CD4-positive, alpha-beta T cell (primary cell): ENCODE measurements around the gene C3orf49. TPM values are rescaled to one million over a fixed set of nuclear protein-coding genes. Genes with fewer than 3 reads are reported as not detected.

Experiments
- ATAC-seq: fragments of 200-7000 bp; cut with Tn5 transposase; one replicate; pipeline ENCODE4 v1.10.0; 2022; ENCODE audit warnings: mild to moderate bottlenecking; ENCODE audit not compliant: poor library complexity
- CTCF ChIA-PET: fragments of 350-600 bp; sonication (Branson Sonifier 250); formaldehyde crosslinking; loops from one replicate; lab custom pipeline; 2021; ENCODE audit warnings: antibody characterized with exemption, inconsistent platforms; lab: Charles Lee
- POLR2A ChIA-PET: fragments of 350-600 bp; sonication (Branson Sonifier 250); formaldehyde crosslinking; loops from one replicate; lab custom pipeline; 2021; ENCODE audit warnings: antibody characterized with exemption, inconsistent platforms; lab: Charles Lee
- DNase-seq, 14 experiments: peaks; one replicate each; pipeline ENCODE4 v3.0.0-alpha.2; 2013 to 2020; ENCODE audit warnings: mixed read lengths in 2 of 14
- H3K27ac ChIP-seq, 2 donors: one replicate each; pipeline versions ENCODE4 v1.5.1 to v1.7.0; 2013; ENCODE audit warnings: low read length in 2 of 2, low read depth in 1 of 2, mild to moderate bottlenecking in 1 of 2
- H3K27me3 ChIP-seq, 2 experiments: 1 replicate in 1 of 2; 2 replicates in 1 of 2; pipeline versions ENCODE4 v1.6.1 to v1.7.0; 2013; ENCODE audit warnings: low read length in 2 of 2, control low read depth in 1 of 2, mild to moderate bottlenecking in 1 of 2, moderate library complexity in 1 of 2; ENCODE audit not compliant: insufficient read depth in 2 of 2, control insufficient read depth in 1 of 2
- H3K36me3 ChIP-seq: one replicate; pipeline ENCODE4 v1.6.1; 2013; ENCODE audit warnings: low read length, control low read depth; ENCODE audit not compliant: insufficient read depth
- H3K4me1 ChIP-seq: one replicate; pipeline ENCODE4 v1.6.1; 2013; ENCODE audit warnings: low read length, control low read depth; ENCODE audit not compliant: insufficient read depth
- H3K4me3 ChIP-seq: one replicate; pipeline ENCODE4 v1.5.1; 2013; ENCODE audit warnings: mild to moderate bottlenecking, low read length, moderate library complexity
- H3K9me3 ChIP-seq, 2 experiments: 1 replicate in 1 of 2; 2 replicates in 1 of 2; pipeline versions ENCODE4 v1.6.1 to v1.7.0; 2013; ENCODE audit warnings: low read length in 2 of 2, mild to moderate bottlenecking in 2 of 2, control low read depth in 1 of 2, moderate library complexity in 1 of 2; ENCODE audit not compliant: control insufficient read depth in 1 of 2, insufficient read depth in 1 of 2
- H3K27ac Mint-ChIP-seq: one replicate; pipeline ENCODE4 v1.8.0; 2020; ENCODE audit warnings: mixed read lengths
- H3K27me3 Mint-ChIP-seq: one replicate; pipeline ENCODE4 v1.8.0; 2021; ENCODE audit warnings: mixed read lengths
- H3K36me3 Mint-ChIP-seq: one replicate; pipeline ENCODE4 v1.8.0; 2021; ENCODE audit warnings: low read depth, mixed read lengths
- H3K4me1 Mint-ChIP-seq: one replicate; pipeline ENCODE4 v1.8.0; 2021; ENCODE audit warnings: low read depth, mixed read lengths
- H3K4me3 Mint-ChIP-seq: one replicate; pipeline ENCODE4 v1.8.0; 2020; ENCODE audit warnings: mild to moderate bottlenecking, mixed read lengths
- H3K9me3 Mint-ChIP-seq: one replicate; pipeline ENCODE4 v1.8.0; 2020; ENCODE audit warnings: mixed read lengths
- CTCF ChIP-seq: fragments of 200-600 bp; IDR thresholded peaks from one replicate; pipeline ENCODE4 v1.8.0; 2022; ENCODE audit warnings: antibody characterized with exemption, mild to moderate bottlenecking
- intact Hi-C, 2 experiments: fragments of 100-400 bp; cut with DNase I in 1 of 2; cut with micrococcal nuclease in 1 of 2; formaldehyde crosslinking; loops; one replicate each; pipeline versions ENCODE4 v1.15.1 to v1.9.0; 2023 to 2025; cut with DNase I, micrococcal nuclease
- total RNA-seq, 174 experiments: library from RNA in 2 of 174; stranded (reverse) in 2 of 174; gene quantifications; one replicate each; pipeline ENCODE4 v1.2.3 and lab custom pipeline; 2021 to 2026

The C3orf49 gene
- total RNA-seq, 2 experiments from 2014 or later, result not detected

GRCh38 chr3:63860776-63861175 lies 41.7 kb downstream of the C3orf49 start:
- Mint-ChIP-seq H3K27me3 (no peaks in the 10 kb centered on the region), H3K4me1 (peaks cover 83% of the 10 kb centered on the region), H3K27ac (peak overlapping the region; percentile 54), H3K36me3 (peaks cover 17% of the 10 kb centered on the region), H3K4me3 (peak overlapping the region; percentile 43), H3K9me3 (no peaks in the 10 kb centered on the region)
- POLR2A ChIA-PET, result no interaction called here
- no peak overlapping the region for H3K27ac ChIP-seq
- H3K4me1 ChIP-seq, result peaks cover 34% of the 10 kb centered on the region
- intact Hi-C loops, result loop anchor here (5.0 kb wide), 2 partner anchors 107 to 162 kb away; partner anchors contain the start of gene PSMD6 (in 1 of the 2)
- no peak for TF ChIP-seq CTCF
- no peaks in the 10 kb centered on the region for H3K27me3 ChIP-seq
- no peak for ATAC-seq
- CTCF ChIA-PET, result no interaction called here
- no peaks in the 10 kb centered on the region for H3K9me3 ChIP-seq
- H3K36me3 ChIP-seq, result no peaks in the 10 kb centered on the region
- no peak overlapping the region for H3K4me3 ChIP-seq
- DNase-seq, result no peak

- Mint-ChIP-seq H3K27ac (peak overlapping the region; percentile 54), H3K4me3 (peak overlapping the region; percentile 64), H3K27me3 (no peaks in the 10 kb centered on the region), H3K4me1 (peaks cover 79% of the 10 kb centered on the region), H3K36me3 (peaks cover 17% of the 10 kb centered on the region), H3K9me3 (no peaks in the 10 kb centered on the region)
- H3K4me1 ChIP-seq, result peaks cover 34% of the 10 kb centered on the region
- TF ChIP-seq CTCF, result no peak
- no peaks in the 10 kb centered on the region for H3K27me3 ChIP-seq
- ChIA-PET POLR2A (interaction anchor here (1.4 kb wide), 1 partner anchor 107 kb away, joined by 3 read pairs; no protein-coding TSS in a partner anchor), CTCF (no interaction called here)
- no peaks in the 10 kb centered on the region for H3K36me3 ChIP-seq
- no peaks in the 10 kb centered on the region for H3K9me3 ChIP-seq
- H3K27ac ChIP-seq, result no peak overlapping the region
- intact Hi-C loops, result loop anchor here (5.0 kb wide), 2 partner anchors 106 to 161 kb away; partner anchors contain the start of gene PSMD6 (in 1 of the 2)
- ATAC-seq (no peak), DNase-seq (no peak)
- H3K4me3 ChIP-seq, result no peak overlapping the region
Observed at GRCh38 chr3:63861306-63861705, 42.2 kb downstream of the C3orf49 start.

- Mint-ChIP-seq H3K27ac (peak overlapping the region; percentile 77), H3K9me3 (no peaks in the 10 kb centered on the region), H3K27me3 (no peaks in the 10 kb centered on the region), H3K4me3 (peak overlapping the region; percentile 76), H3K36me3 (peaks cover 21% of the 10 kb centered on the region), H3K4me1 (peaks cover 74% of the 10 kb centered on the region)
- ATAC-seq (no peak), DNase-seq (no peak)
- intact Hi-C loops, result loop anchor here (1.0 to 5.0 kb wide), 5 partner anchors 49 to 160 kb away; partner anchors contain the start of genes PSMD6 (in 2 of the 2) and SCAANT1 (in 1 of the 2)
- H3K9me3 ChIP-seq, result no peaks in the 10 kb centered on the region
- H3K27ac ChIP-seq, result no peak overlapping the region
- H3K4me3 ChIP-seq, result peak overlapping the region; percentile 85
- ChIA-PET POLR2A (interaction anchor here (1.1 to 2.9 kb wide), 5 partner anchors 15 to 105 kb away, joined by 3 to 20 read pairs (median 6); partner anchors contain the start of gene SCAANT1), CTCF (no interaction called here)
- TF ChIP-seq CTCF, result no peak
- peaks cover 34% of the 10 kb centered on the region for H3K4me1 ChIP-seq
- H3K36me3 ChIP-seq, result no peaks in the 10 kb centered on the region
- H3K27me3 ChIP-seq, result no peaks in the 10 kb centered on the region
Observed at GRCh38 chr3:63862804-63863149, 43.7 kb downstream of the C3orf49 start.
